Measurements from ENCODE around the gene TADA2B.

- TF ChIP-seq CTCF (IDR thresholded peaks at IDR 0.05) = no peak
- TF ChIP-seq ZFX (IDR thresholded peaks at IDR 0.05; ENCODE audit: borderline replicate concordance) = no peak
Measured at GRCh38 chr4:7073526-7074390, 30.6 kb downstream of the TADA2B start.
